HG02642 (cell line): ENCODE data around the gene CABP2.
"Not testable (repeated sequence)": the region's sequence is repeated elsewhere in the genome, so short reads cannot be mapped to it uniquely, and the experiment has no call there.

Source experiments
- ATAC-seq: cut with Tn5 transposase; IDR thresholded peaks from one replicate; pipeline ENCODE4 v1.9.1; 2021; ENCODE audit warnings: mild to moderate bottlenecking; ENCODE audit not compliant: unreplicated experiment, poor library complexity

CABP2 gene

GRCh38 chr11:67522844-67523555 lies at the start of gene CABP2:
TSS of gene CABP2 (minus strand) at chr11:67523446. CDS start at chr11:67523326, 120 bp downstream.
- no peak for ATAC-seq

GRCh38 chr11:67572747-67573419 lies 49.6 kb upstream of the CABP2 start:
- no peak for ATAC-seq

- ATAC-seq = no peak
Observed at GRCh38 chr11:67572305-67572704, 49.1 kb upstream of the CABP2 start.

GRCh38 chr11:67571443-67571842 lies 48.2 kb upstream of the CABP2 start:
- ATAC-seq = no peak

GRCh38 chr11:67564230-67564629 lies 41.0 kb upstream of the CABP2 start:
- ATAC-seq = no peak

- not testable (repeated sequence) for ATAC-seq
Observed at GRCh38 chr11:67563705-67564114, 40.5 kb upstream of the CABP2 start.

- no peak for ATAC-seq
Observed at GRCh38 chr11:67562963-67563704, 39.9 kb upstream of the CABP2 start.

- no peak for ATAC-seq
Observed at GRCh38 chr11:67561971-67562619, 38.8 kb upstream of the CABP2 start.

- ATAC-seq = peak; percentile 46
Observed at GRCh38 chr11:67558084-67558772, 35.0 kb upstream of the CABP2 start.

- no peak for ATAC-seq
Observed at GRCh38 chr11:67556244-67556643, 33.0 kb upstream of the CABP2 start.

GRCh38 chr11:67551697-67552096 lies 28.5 kb upstream of the CABP2 start:
- not testable (repeated sequence) for ATAC-seq

GRCh38 chr11:67551127-67551526 lies 27.9 kb upstream of the CABP2 start:
- no peak for ATAC-seq

- ATAC-seq = no peak
Observed at GRCh38 chr11:67548555-67549110, 25.4 kb upstream of the CABP2 start.

GRCh38 chr11:67548112-67548511 lies 24.9 kb upstream of the CABP2 start:
- ATAC-seq = not testable (repeated sequence)

- no peak for ATAC-seq
Observed at GRCh38 chr11:67545280-67545679, 22.0 kb upstream of the CABP2 start.

- ATAC-seq = no peak
Observed at GRCh38 chr11:67544616-67545242, 21.5 kb upstream of the CABP2 start.

- ATAC-seq = no peak
Observed at GRCh38 chr11:67543585-67543984, 20.3 kb upstream of the CABP2 start.

GRCh38 chr11:67542971-67543370 lies 19.7 kb upstream of the CABP2 start:
- no peak for ATAC-seq

GRCh38 chr11:67542169-67542568 lies 18.9 kb upstream of the CABP2 start:
- no peak for ATAC-seq
